ENCODE results near the gene HOXB5. TPM values are rescaled to one million over a fixed set of nuclear protein-coding genes. Genes with fewer than 3 reads are reported as not detected.

HOXB5 gene
- total RNA-seq, 4 donors from 2014 or later = 0.27 to 2.7 (median 1.4) TPM

DNA sequence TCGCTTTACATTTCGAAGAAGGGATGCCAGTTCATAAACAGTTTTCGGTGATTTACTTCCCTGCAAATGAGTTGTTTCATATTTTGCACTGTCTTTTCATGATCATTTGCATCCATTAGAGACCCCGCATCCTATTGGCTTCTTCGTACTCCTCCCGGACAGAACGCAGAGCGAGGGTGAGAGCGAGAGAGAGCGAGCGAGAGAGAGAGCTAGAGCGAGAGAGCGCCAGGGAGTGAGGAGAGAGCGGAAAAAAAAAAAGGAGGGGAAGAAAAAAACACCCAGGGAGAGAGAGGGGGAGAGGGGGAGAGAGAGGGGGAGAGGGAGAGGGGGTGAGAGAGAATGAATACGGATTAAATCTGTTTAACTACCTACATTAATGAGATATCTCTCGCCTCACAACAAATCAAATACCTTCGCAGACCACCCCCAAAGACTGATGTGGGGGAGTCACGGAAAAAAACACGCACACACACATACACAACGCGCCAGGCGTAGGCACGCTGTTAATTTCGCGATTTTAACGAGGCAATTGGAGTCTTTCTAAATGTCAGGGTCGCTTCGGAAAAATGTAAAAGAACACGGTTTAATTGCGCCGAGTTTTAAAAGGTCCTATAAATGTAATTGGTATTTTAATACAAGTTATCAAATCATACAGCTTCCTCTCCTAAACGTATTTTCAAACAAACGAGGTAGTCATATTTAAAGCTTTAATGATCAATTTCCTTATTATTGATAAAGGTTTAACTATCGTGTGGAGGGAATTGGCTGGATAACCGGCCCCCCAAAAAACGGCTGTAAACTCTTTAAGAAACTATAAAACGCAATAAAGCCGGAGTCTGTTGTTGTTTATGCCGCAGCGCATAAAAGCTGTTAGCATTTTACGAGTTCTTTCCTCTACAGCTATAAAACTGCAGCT, 21.7 kb upstream of the HOXB5 start, which contains the start of gene HOXB8:
HOXB8 (minus strand) TSS at position 246 of the 916 bp plus-strand sequence. CDS start 588 bp downstream, outside the sequence.
- peaks cover 0 to 61% (median 7%) of the 10 kb centered on the region in 3 donors for H3K4me1 ChIP-seq
- peaks cover 99% of the 10 kb centered on the region for H3K27me3 ChIP-seq
- TF ChIP-seq EP300 (IDR thresholded peaks at IDR 0.05) = no peak
- TF ChIP-seq, protein P1, sequence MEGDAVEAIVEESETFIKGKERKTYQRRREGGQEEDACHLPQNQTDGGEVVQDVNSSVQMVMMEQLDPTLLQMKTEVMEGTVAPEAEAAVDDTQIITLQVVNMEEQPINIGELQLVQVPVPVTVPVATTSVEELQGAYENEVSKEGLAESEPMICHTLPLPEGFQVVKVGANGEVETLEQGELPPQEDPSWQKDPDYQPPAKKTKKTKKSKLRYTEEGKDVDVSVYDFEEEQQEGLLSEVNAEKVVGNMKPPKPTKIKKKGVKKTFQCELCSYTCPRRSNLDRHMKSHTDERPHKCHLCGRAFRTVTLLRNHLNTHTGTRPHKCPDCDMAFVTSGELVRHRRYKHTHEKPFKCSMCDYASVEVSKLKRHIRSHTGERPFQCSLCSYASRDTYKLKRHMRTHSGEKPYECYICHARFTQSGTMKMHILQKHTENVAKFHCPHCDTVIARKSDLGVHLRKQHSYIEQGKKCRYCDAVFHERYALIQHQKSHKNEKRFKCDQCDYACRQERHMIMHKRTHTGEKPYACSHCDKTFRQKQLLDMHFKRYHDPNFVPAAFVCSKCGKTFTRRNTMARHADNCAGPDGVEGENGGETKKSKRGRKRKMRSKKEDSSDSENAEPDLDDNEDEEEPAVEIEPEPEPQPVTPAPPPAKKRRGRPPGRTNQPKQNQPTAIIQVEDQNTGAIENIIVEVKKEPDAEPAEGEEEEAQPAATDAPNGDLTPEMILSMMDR (IDR thresholded peaks at IDR 0.05) = no peak
- no peak for TF ChIP-seq POLR2A (IDR thresholded peaks at IDR 0.05)
- TF ChIP-seq POLR2AphosphoS5 (IDR thresholded peaks at IDR 0.05) = no peak
- no peaks in the 10 kb centered on the region for H3K9me3 ChIP-seq
- H3K27ac ChIP-seq = no peak within 1 kb of the TSS
- ATAC-seq = no peak
- H3K36me3 ChIP-seq = no peaks in the 10 kb centered on the region
- whole genome bisulfite sequencing, 2 donors (ENCODE audit: low coverage in 1 of 2) = 12 to 14% methylated on average over 34 to 38 of the region's 41 CpGs
- H3K4me3 ChIP-seq = peak within 1 kb of the TSS in 1 of 2 donors; percentile 16

DNA sequence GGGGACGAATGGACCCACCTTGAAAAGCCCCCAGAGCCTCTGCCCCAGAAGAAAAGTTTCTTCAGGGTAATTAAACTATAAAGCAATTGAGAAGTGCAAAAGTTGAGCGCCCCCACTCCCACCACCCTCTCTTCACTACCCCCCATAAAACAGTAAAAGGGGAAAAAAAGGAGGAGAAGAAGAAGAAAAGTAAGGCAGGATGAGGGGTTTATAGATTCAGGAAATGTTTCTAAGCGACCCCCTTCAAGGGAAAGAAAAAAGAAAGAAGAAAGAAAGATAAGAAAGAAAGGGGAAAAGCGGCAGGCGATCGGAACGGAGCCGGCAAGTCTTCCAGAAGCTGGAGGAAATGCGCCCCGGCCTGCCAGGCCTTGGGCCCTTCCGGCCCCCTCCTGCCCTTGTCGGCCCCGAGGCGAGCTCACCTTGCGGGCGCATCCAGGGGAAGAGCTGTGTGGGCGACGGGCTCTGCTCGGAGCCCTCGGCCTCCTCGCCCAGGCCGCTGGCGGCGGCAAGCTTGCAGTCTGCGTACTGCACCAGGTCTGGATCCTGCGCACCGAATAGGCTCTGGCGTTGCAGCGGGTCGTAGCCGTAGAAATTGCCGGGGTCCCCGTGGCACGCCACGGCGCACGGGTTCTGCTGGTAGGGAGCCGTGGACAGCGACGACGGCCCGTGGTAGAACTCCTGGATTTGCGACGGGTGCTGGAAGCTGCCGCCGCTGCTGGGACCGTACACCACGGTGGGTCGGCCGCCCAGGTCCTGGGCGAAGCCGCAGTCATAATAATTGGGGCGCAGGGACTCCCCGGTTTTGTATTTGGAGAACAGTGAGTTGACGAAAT, 20.5 kb upstream of the HOXB5 start:
- 6 to 15% methylated on average over 11 to 19 of the region's 55 CpGs for WGBS, 2 donors (ENCODE audit: low coverage in 1 of 2)
- Histone ChIP-seq H3K27ac (no peak overlapping the region), H3K4me3 (peak overlapping the region in 1 of 2 donors; percentile 16), H3K9me3 (no peaks in the 10 kb centered on the region), H3K36me3 (no peaks in the 10 kb centered on the region), H3K27me3 (peaks cover 99% of the 10 kb centered on the region), H3K4me1 (peaks cover 0 to 69% (median 11%) of the 10 kb centered on the region in 3 donors)
- TF ChIP-seq POLR2A (IDR thresholded peaks at IDR 0.05) = no peak
- peak; percentile 16 for TF ChIP-seq POLR2AphosphoS5 (IDR thresholded peaks at IDR 0.05)
- ATAC-seq = no peak

DNA sequence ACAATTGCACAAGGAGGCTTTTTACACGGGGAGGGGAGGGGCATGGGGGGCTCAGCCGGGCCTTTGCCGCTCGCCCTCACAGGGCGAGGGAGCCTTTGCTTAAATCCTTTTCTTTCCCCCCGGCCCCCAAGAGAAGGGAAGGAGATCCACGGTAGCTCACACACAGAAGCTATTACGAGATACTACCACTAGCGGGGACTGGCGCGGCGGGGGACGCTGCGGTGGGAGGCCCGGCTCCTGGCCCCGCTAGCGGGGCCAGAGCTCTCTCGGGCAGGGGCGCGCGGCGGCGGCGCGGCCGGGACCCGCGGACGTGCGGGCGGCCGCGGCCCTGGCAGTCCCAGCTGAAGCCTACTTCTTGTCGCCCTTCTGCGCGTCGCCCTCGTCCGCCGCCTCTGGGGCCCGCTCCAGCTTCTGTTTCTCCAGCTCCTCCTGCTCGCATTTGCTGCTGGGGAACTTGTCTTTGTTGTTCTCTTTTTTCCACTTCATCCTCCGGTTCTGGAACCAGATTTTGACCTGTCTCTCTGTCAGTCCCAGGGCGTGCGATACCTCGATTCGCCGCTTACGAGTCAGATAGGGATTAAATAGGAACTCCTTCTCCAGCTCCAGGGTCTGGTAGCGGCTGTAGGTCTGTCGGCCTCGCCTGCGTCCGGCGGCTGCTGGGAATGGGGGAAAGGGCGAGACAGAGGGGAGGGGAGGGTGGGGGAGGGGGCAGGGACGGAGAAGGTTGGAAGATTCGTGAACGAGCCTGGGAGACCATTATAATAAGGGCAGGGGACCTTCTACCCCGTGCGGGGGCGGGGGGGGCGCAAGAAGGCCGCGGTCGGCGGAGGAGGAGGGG, 19.5 kb upstream of the HOXB5 start:
- peak; percentile 46 for ATAC-seq
- no peak for TF ChIP-seq POLR2AphosphoS5 (IDR thresholded peaks at IDR 0.05)
- TF ChIP-seq EP300 (IDR thresholded peaks at IDR 0.05) = no peak
- TF ChIP-seq, protein P1 (IDR thresholded peaks at IDR 0.05) = peak in 3 of 4 experiments; percentile 30 to 49 (median 34)
- no peak for TF ChIP-seq POLR2A (IDR thresholded peaks at IDR 0.05)
- Histone ChIP-seq H3K27ac (no peak overlapping the region), H3K4me1 (peaks cover 0 to 60% (median 11%) of the 10 kb centered on the region in 3 donors), H3K4me3 (peak overlapping the region in 1 of 2 donors; percentile 54), H3K27me3 (peaks cover 100% of the 10 kb centered on the region), H3K36me3 (no peaks in the 10 kb centered on the region), H3K9me3 (no peaks in the 10 kb centered on the region)
- 4% methylated on average over 9 to 27 of the region's 67 CpGs for WGBS, 2 donors (ENCODE audit: low coverage in 1 of 2)

DNA sequence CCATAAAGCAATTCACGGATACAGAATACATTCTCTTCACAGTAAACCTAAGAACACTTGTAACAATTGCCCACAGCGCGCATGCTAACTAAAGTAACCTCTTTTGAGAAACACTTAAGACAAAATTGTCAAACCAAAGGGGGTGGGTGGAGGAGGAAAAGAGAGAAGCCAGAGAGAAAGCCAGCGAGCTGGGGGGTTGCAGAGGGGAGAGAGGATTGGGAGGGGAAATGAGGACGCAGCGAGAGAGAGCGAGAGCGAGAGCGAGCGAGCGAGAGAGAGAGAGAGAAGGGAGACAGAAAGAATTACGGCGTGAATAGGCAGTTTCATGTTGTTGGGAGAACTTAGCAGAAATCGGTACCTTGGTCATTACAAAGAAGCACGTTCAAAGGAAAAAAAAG, 18.9 kb upstream of the HOXB5 start:
- peaks cover 100% of the 10 kb centered on the region for H3K27me3 ChIP-seq
- WGBS, 2 donors (ENCODE audit: low coverage in 1 of 2) = 3 to 4% methylated on average over 11 to 15 of the region's 15 CpGs
- H3K36me3 ChIP-seq = no peaks in the 10 kb centered on the region
- no peak overlapping the region for H3K27ac ChIP-seq
- peaks cover 0 to 54% (median 11%) of the 10 kb centered on the region in 3 donors for H3K4me1 ChIP-seq
- TF ChIP-seq POLR2AphosphoS5 (IDR thresholded peaks at IDR 0.05) (no peak), EP300 (IDR thresholded peaks at IDR 0.05) (no peak), POLR2A (IDR thresholded peaks at IDR 0.05) (no peak)
- TF ChIP-seq, protein P1 (IDR thresholded peaks at IDR 0.05) = no peak
- H3K9me3 ChIP-seq = no peaks in the 10 kb centered on the region
- peak overlapping the region in 1 of 2 donors; percentile 54 for H3K4me3 ChIP-seq
- no peak for ATAC-seq

All from gastroesophageal sphincter (tissue), 4 donors.